ENCODE results near the gene SLC25A4.

GRCh38 chr4:185108185-185108584, 34.9 kb upstream of the SLC25A4 start:
- no peak for TF ChIP-seq CTCF (IDR thresholded peaks at IDR 0.05)
- no peak for TF ChIP-seq POLR2A (IDR thresholded peaks at IDR 0.05)
- TF ChIP-seq EP300 (IDR thresholded peaks at IDR 0.05), result no peak
- TF ChIP-seq POLR2AphosphoS5 (IDR thresholded peaks at IDR 0.05), result no peak
